Endothelial cell of umbilical vein (primary cell): ENCODE results near the gene PSMC6. TPM values are rescaled to one million over a fixed set of nuclear protein-coding genes. Genes with fewer than 3 reads are reported as not detected.
"Not testable (repeated sequence)": the region's sequence is repeated elsewhere in the genome, so short reads cannot be mapped to it uniquely, and the experiment has no call there.

Experiments used
- BruUV-seq: library from RNA; stranded (reverse); fragments of 400-500 nt; replicated peaks from 2 replicates; lab custom pipeline; 2021; lab: Mats Ljungman, UMichigan
- CTCF ChIA-PET: fragments of 300-600, 350-600 bp; sonication (Branson Sonifier 250); formaldehyde crosslinking; loops from one replicate; lab custom pipeline; 2021; ENCODE audit warnings: antibody characterized with exemption, inconsistent platforms; lab: Charles Lee
- POLR2A ChIA-PET: fragments of 300-600, 350-600 bp; sonication (Branson Sonifier 250); formaldehyde crosslinking; loops from one replicate; lab custom pipeline; 2021; ENCODE audit warnings: antibody characterized with exemption, inconsistent platforms; lab: Charles Lee
- DNase-seq: peaks from one replicate; pipeline ENCODE4 v3.0.0-alpha.2; 2011; ENCODE audit warnings: low read depth, low spot score
- FAIRE-seq: peaks from 2 replicates; lab custom pipeline; 2011; peaks lifted over from hg19 to GRCh38; lab: Jason Lieb, UNC
- H2AFZ ChIP-seq: 2 replicates; pipeline ENCODE4 v1.6.0; 2012; ENCODE audit warnings: low read depth, low read length, control low read depth, inconsistent platforms
- H3K27ac ChIP-seq: 2 replicates; pipeline ENCODE4 v1.5.1; 2011; ENCODE audit warnings: low read depth, mild to moderate bottlenecking, control low read depth, low read length, moderate library complexity; ENCODE audit not compliant: insufficient read depth
- H3K27me3 ChIP-seq, 2 experiments: 2 replicates each; pipeline versions ENCODE4 v1.6.0 to v1.6.1; 2011; ENCODE audit warnings: low read length in 2 of 2, mixed read lengths in 1 of 2; ENCODE audit not compliant: control insufficient read depth in 2 of 2, insufficient read depth in 2 of 2
- H3K36me3 ChIP-seq, 2 experiments: 2 replicates in 1 of 2; 3 replicates in 1 of 2; pipeline ENCODE4 v1.5.1; 2011; ENCODE audit warnings: low read length in 2 of 2, mild to moderate bottlenecking in 1 of 2, moderate library complexity in 1 of 2; ENCODE audit not compliant: control insufficient read depth in 2 of 2, insufficient read depth in 2 of 2; ENCODE audit errors: extremely low read depth in 1 of 2
- H3K4me1 ChIP-seq: 3 replicates; pipeline ENCODE4 v1.5.1; 2011; ENCODE audit warnings: mild to moderate bottlenecking, low read length; ENCODE audit not compliant: control insufficient read depth, insufficient read depth; ENCODE audit errors: extremely low read depth
- H3K4me2 ChIP-seq: 2 replicates; pipeline ENCODE4 v1.6.1; 2011; ENCODE audit warnings: low read length, control low read depth, mixed read lengths; ENCODE audit not compliant: insufficient read depth
- H3K4me3 ChIP-seq, 3 experiments: fragments of 200-600 bp in 1 of 3; sonication (generic), shearing (Covaris generic) in 1 of 3; replicated peaks in 1 of 3; 2 replicates each; pipeline ENCODE4 v1.5.1; 2011 to 2016; ENCODE audit warnings: control low read depth in 3 of 3, low read length in 3 of 3, mild to moderate bottlenecking in 2 of 3, inconsistent platforms in 1 of 3, low read depth in 1 of 3, moderate library complexity in 1 of 3; ENCODE audit not compliant: insufficient read depth in 1 of 3
- H3K79me2 ChIP-seq: 2 replicates; pipeline ENCODE4 v1.6.0; 2012; ENCODE audit warnings: low read length, inconsistent platforms; ENCODE audit not compliant: control insufficient read depth, insufficient read depth
- H3K9ac ChIP-seq: replicated peaks from 2 replicates; pipeline ENCODE3; 2011; ENCODE audit warnings: low read length, control low read depth; ENCODE audit not compliant: insufficient read depth; ENCODE audit errors: extremely low read depth
- H3K9me1 ChIP-seq: replicated peaks from 3 replicates; pipeline ENCODE4 v1.6.0; 2011; ENCODE audit warnings: mild to moderate bottlenecking, low read length; ENCODE audit not compliant: control insufficient read depth, insufficient read depth; ENCODE audit errors: extremely low read depth
- H3K9me3 ChIP-seq: replicated peaks from 2 replicates; pipeline ENCODE4 v1.5.1; 2012; ENCODE audit warnings: low read length, inconsistent platforms; ENCODE audit not compliant: control insufficient read depth, insufficient read depth
- H4K20me1 ChIP-seq: replicated peaks from 2 replicates; pipeline ENCODE3; 2011; ENCODE audit warnings: mild to moderate bottlenecking, low read length; ENCODE audit not compliant: control insufficient read depth, insufficient read depth; ENCODE audit errors: extremely low read depth
- CTCF ChIP-seq, 2 donors: IDR thresholded peaks; 1 replicate in 1 of 2; 2 replicates in 1 of 2; pipeline ENCODE4 v1.5.1; 2011; ENCODE audit warnings: low read length in 2 of 2, mild to moderate bottlenecking in 2 of 2, moderate library complexity in 2 of 2, control low read depth in 1 of 2, inconsistent platforms in 1 of 2, low read depth in 1 of 2; ENCODE audit not compliant: insufficient read depth in 1 of 2; ENCODE audit errors: extremely low read depth in 1 of 2
- MAX ChIP-seq: IDR thresholded peaks from 2 replicates; pipeline ENCODE4 v1.6.1; 2011; ENCODE audit not compliant: insufficient read depth, insufficient read length
- POLR2A ChIP-seq: IDR thresholded peaks from 2 replicates; pipeline ENCODE4 v1.6.1; 2012; ENCODE audit warnings: low read depth, mild to moderate bottlenecking, control low read depth, low read length
- dilution Hi-C: fragments of 300-500 bp; cut with MboI; formaldehyde crosslinking; loops from one replicate; pipeline ENCODE4 v1.15.0; 2019; ENCODE audit warnings: low sequenced_read_pairs; ENCODE audit not compliant: extremely low pct_ligation_motif_present
- intact Hi-C: fragments of 100-400 bp; cut with micrococcal nuclease; formaldehyde crosslinking; loops from one replicate; pipeline ENCODE4 v1.10.0; 2022
- polyA plus RNA-seq, 4 experiments: library from polyadenylated mRNA; depleted of rRNA in 3 of 4; stranded (reverse) in 3 of 4; unstranded in 1 of 4; fragments of >200 nt; gene quantifications; 2 replicates each; pipeline versions ENCODE4 v1.2.1 to v1.2.3, GENCODE V29; 2011 to 2012; ENCODE audit warnings: missing spikeins in 1 of 4
- total RNA-seq: library from RNA; stranded (reverse); gene quantifications from 2 replicates; pipeline ENCODE4 v1.2.3, GENCODE V29; 2021

The PSMC6 gene
- total and polyA plus RNA-seq, 2 donors (not counting 3 experiments of a cell fraction or from before 2014, with no cell fraction given), result 44.0 to 103 TPM

GRCh38 chr14:52724360-52724644 lies 17.3 kb downstream of the PSMC6 start:
- Histone ChIP-seq H3K9me1 (no peaks in the 10 kb centered on the region), H2AFZ (no peak overlapping the region), H3K79me2 (peaks cover 4% of the 10 kb centered on the region), H3K27me3 (no peaks in the 10 kb centered on the region), H3K9ac (no peak overlapping the region), H3K4me3 (no peak overlapping the region), H3K9me3 (no peaks in the 10 kb centered on the region), H3K36me3 (peaks cover 18 to 33% of the 10 kb centered on the region in 2 experiments), H3K4me1 (no peaks in the 10 kb centered on the region), H3K27ac (no peak overlapping the region), H3K4me2 (no peak overlapping the region), H4K20me1 (no peaks in the 10 kb centered on the region)
- dilution Hi-C loops (no loop called here), intact Hi-C loops (no loop called here)
- TF ChIP-seq MAX, result no peak
- no peak for TF ChIP-seq CTCF (IDR thresholded peaks at IDR 0.05; ENCODE audit: extremely low read depth in 1 of 2, insufficient read depth in 1 of 2, low read depth in 1 of 2, low read length in 2 of 2)
- no peak for TF ChIP-seq POLR2A
- DNase-seq, result no peak
- no peak for FAIRE-seq
- BruUV-seq, result no TSS peak
- POLR2A ChIA-PET, result no interaction called here
- CTCF ChIA-PET, result interaction anchor here (1.6 to 3.2 kb wide), 3 partner anchors 13 to 330 kb away, joined by 3 to 13 read pairs (median 11); no protein-coding TSS in a partner anchor

- BruUV-seq, dilution Hi-C loops, H3K9me3 ChIP-seq, H3K4me2 ChIP-seq, H3K9ac ChIP-seq, intact Hi-C loops, H3K4me1 ChIP-seq, H3K27me3 ChIP-seq, H3K9me1 ChIP-seq, H3K27ac ChIP-seq, DNase-seq, H2AFZ ChIP-seq, H3K4me3 ChIP-seq, H4K20me1 ChIP-seq, FAIRE-seq: not testable (repeated sequence)
- POLR2A ChIA-PET, result interaction anchor here (0.9 kb wide), 1 partner anchor 11 kb away, joined by 5 read pairs; no protein-coding TSS in a partner anchor
- CTCF ChIA-PET, result interaction anchor here (1.6 kb wide), 1 partner anchor 11 kb away, joined by 3 read pairs; no protein-coding TSS in a partner anchor
- Histone ChIP-seq H3K79me2 (peaks cover 18% of the 10 kb centered on the region), H3K36me3 (peaks cover 10 to 26% of the 10 kb centered on the region in 2 experiments)
These were observed 20.5 kb downstream of the PSMC6 start for GRCh38 chr14:52727509-52727908.

GRCh38 chr14:52729035-52729434 lies 22.0 kb downstream of the PSMC6 start:
- Histone ChIP-seq H3K36me3 (peaks cover 4 to 16% of the 10 kb centered on the region in 2 experiments), H3K79me2 (peaks cover 19% of the 10 kb centered on the region)

More at GRCh38 chr14:52729035-52729434, 22.0 kb downstream of the PSMC6 start:
- intact Hi-C loops, result loop anchor here (1.0 kb wide), 1 partner anchor 62 kb away; the partner anchor contains the start of gene GNPNAT1
- ChIA-PET POLR2A (interaction anchor here (0.5 to 1.2 kb wide), 3 partner anchors 15 to 62 kb away, joined by 3 to 8 read pairs (median 3); partner anchors contain the start of gene GNPNAT1), CTCF (interaction anchor here (0.9 kb wide), 1 partner anchor 232 kb away, joined by 5 read pairs; no protein-coding TSS in a partner anchor)
- FAIRE-seq, dilution Hi-C loops, H3K27me3 ChIP-seq, H3K4me3 ChIP-seq, BruUV-seq, H3K9me1 ChIP-seq, DNase-seq, H3K27ac ChIP-seq, H4K20me1 ChIP-seq, H3K9ac ChIP-seq, H3K9me3 ChIP-seq, H3K4me2 ChIP-seq, H2AFZ ChIP-seq, H3K4me1 ChIP-seq: not testable (repeated sequence)
